K562 (cell line): ENCODE measurements around the gene PYROXD2. TPM values are rescaled to one million over a fixed set of nuclear protein-coding genes. Genes with fewer than 3 reads are reported as not detected.

Experiments
- ATAC-seq: fragments of 200-7000 bp; cut with Tn5 transposase; 3 replicates; pipeline ENCODE4 v1.9.1; 2020; ENCODE audit warnings: moderate library complexity
- BruUV-seq: library from RNA; stranded (reverse); fragments of 400-500 nt; replicated peaks from 2 replicates; lab custom pipeline; 2021; lab: Mats Ljungman, UMichigan
- CTCF ChIA-PET: fragments of 300-600 bp; formaldehyde crosslinking; extraction: SDS; loops from one replicate; lab custom pipeline; 2021; ENCODE audit warnings: low intra/inter-chr PET ratio; lab: Yijun Ruan, JAX
- POLR2A ChIA-PET: fragments of 300-600, 350-650 bp; sonication (Branson Sonifier 250); formaldehyde crosslinking; extraction: SDS; loops from one replicate; lab custom pipeline; 2021; ENCODE audit warnings: antibody characterized with exemption, inconsistent platforms; lab: Yijun Ruan, JAX
- DNase-seq, 4 experiments: peaks; one replicate each; pipeline versions ENCODE4 v3.0.0 to v3.0.0-alpha.2; 2011 to 2018; ENCODE audit warnings: low spot score in 3 of 4, mixed read lengths in 3 of 4; ENCODE audit errors: extremely low read depth in 1 of 4
- FAIRE-seq: peaks from 2 replicates; lab custom pipeline; 2011; peaks lifted over from hg19 to GRCh38; lab: Jason Lieb, UNC
- H2AFZ ChIP-seq: 2 replicates; pipeline ENCODE4 v1.6.0; 2011; ENCODE audit warnings: low read depth, low read length, control low read depth, inconsistent platforms
- H3K27ac ChIP-seq: fragments of 200-600 bp; 3 replicates; pipeline ENCODE4 v1.8.0; 2011; ENCODE audit warnings: low read depth, mild to moderate bottlenecking, control low read depth, inconsistent platforms, low read length, moderate library complexity, mixed read lengths; ENCODE audit errors: extremely low read depth
- H3K27me3 ChIP-seq, 2 experiments: fragments of 300-600 bp in 1 of 2; 2 replicates in 1 of 2; 3 replicates in 1 of 2; pipeline versions ENCODE4 v1.6.0 to v1.8.0; 2011; ENCODE audit warnings: inconsistent platforms in 2 of 2, low read length in 2 of 2, mild to moderate bottlenecking in 1 of 2, mixed read lengths in 1 of 2, moderate library complexity in 1 of 2; ENCODE audit not compliant: control insufficient read depth in 2 of 2, insufficient read depth in 2 of 2
- H3K36me3 ChIP-seq: fragments of 300-600 bp; 3 replicates; pipeline ENCODE4 v1.8.0; 2011; ENCODE audit warnings: mild to moderate bottlenecking, low read length, inconsistent platforms; ENCODE audit not compliant: control insufficient read depth, insufficient read depth
- H3K4me1 ChIP-seq, 2 experiments: fragments of 200-600 bp in 1 of 2; replicated peaks in 1 of 2; 2 replicates in 1 of 2; 3 replicates in 1 of 2; pipeline versions ENCODE4 v1.5.1 to v1.8.0; 2011; ENCODE audit warnings: inconsistent platforms in 2 of 2, low read length in 2 of 2, mild to moderate bottlenecking in 1 of 2, mixed read lengths in 1 of 2, moderate library complexity in 1 of 2; ENCODE audit not compliant: control insufficient read depth in 2 of 2, insufficient read depth in 2 of 2
- H3K4me2 ChIP-seq: 2 replicates; pipeline ENCODE4 v1.6.1; 2011; ENCODE audit warnings: low read length, control low read depth, inconsistent platforms, mixed read lengths; ENCODE audit not compliant: insufficient read depth
- H3K4me3 ChIP-seq: fragments of 200-600 bp; sonication (generic), shearing (Covaris generic); 2 replicates; pipeline ENCODE4 v1.5.1; 2016; ENCODE audit warnings: control low read depth, inconsistent platforms
- H3K79me2 ChIP-seq: fragments of 200-600 bp; 3 replicates; pipeline ENCODE4 v1.8.0; 2011; ENCODE audit warnings: low read length, inconsistent platforms; ENCODE audit not compliant: control insufficient read depth, insufficient read depth
- H3K9ac ChIP-seq, 2 experiments: 2 replicates each; pipeline versions ENCODE4 v1.6.0 to v1.6.1; 2011; ENCODE audit warnings: low read depth in 2 of 2, low read length in 2 of 2, control low read depth in 1 of 2, inconsistent platforms in 1 of 2, mild to moderate bottlenecking in 1 of 2, mixed read lengths in 1 of 2; ENCODE audit not compliant: insufficient read depth in 1 of 2
- H3K9me1 ChIP-seq: one replicate; pipeline ENCODE4 v1.6.0; 2011; ENCODE audit warnings: inconsistent platforms, mild to moderate bottlenecking, low read length, moderate library complexity; ENCODE audit not compliant: control insufficient read depth, insufficient read depth
- H3K9me3 ChIP-seq: replicated peaks from 2 replicates; pipeline ENCODE4 v1.5.1; 2011; ENCODE audit warnings: low read depth, low read length, inconsistent platforms; ENCODE audit not compliant: control insufficient read depth, insufficient read depth
- H4K20me1 ChIP-seq: replicated peaks from 2 replicates; pipeline ENCODE4 v1.6.1; 2011; ENCODE audit warnings: low read length, inconsistent platforms, mixed read lengths; ENCODE audit not compliant: control insufficient read depth, insufficient read depth
- CHD1 ChIP-seq: fragments of 200-600 bp; sonication (generic); IDR thresholded peaks from one replicate; pipeline ENCODE4 v1.6.1; 2012; ENCODE audit warnings: mild to moderate bottlenecking, moderate library complexity, low read length, inconsistent platforms
- FOXA1 ChIP-seq: fragments of 450-650 bp; IDR thresholded peaks from 2 replicates; pipeline ENCODE4 v1.6.1; 2016; ENCODE audit warnings: mild to moderate bottlenecking, borderline replicate concordance
- ID3 ChIP-seq, 2 experiments: fragments of 250-450 bp in 1 of 2; fragments of 450-650 bp in 1 of 2; sonication (Bioruptor Pico) in 1 of 2; IDR thresholded peaks; 2 replicates each; pipeline versions ENCODE4 v1.6.1 to v1.8.0; 2016 to 2021; ENCODE audit warnings: mild to moderate bottlenecking in 2 of 2, moderate library complexity in 2 of 2, missing compliant biosample characterization in 1 of 2, missing genetic modification characterization in 1 of 2
- KLF16 ChIP-seq: IDR thresholded peaks from 2 replicates; pipeline ENCODE4 v1.6.1; 2016; ENCODE audit warnings: antibody characterized with exemption
- PHF21A ChIP-seq: fragments of 450-650 bp; IDR thresholded peaks from 2 replicates; pipeline ENCODE4 v1.6.1; 2017; ENCODE audit warnings: low read depth, borderline replicate concordance
- ZNF77 ChIP-seq: fragments of 250-450 bp; sonication (Bioruptor Pico); IDR thresholded peaks from 2 replicates; pipeline ENCODE4 v1.5.0; 2020
- WGBS: fragments of 100-300 bp; shearing (Covaris generic); methylation state at CpG from one replicate; pipeline ENCODE4 v1.1.6; 2016; ENCODE audit warnings: low coverage, mixed read lengths; ENCODE audit not compliant: insufficient coverage; ENCODE audit errors: missing lambda C conversion rate; 5-methylcytosine and 5-hydroxymethylcytosine counted together
- in situ Hi-C: fragments of 300-500 bp; cut with MboI; formaldehyde crosslinking; loops from 4 replicates; pipeline ENCODE4 v1.15.0; 2018; ENCODE audit warnings: inconsistent platforms, mixed read lengths
- intact Hi-C: fragments of 100-400 bp; cut with micrococcal nuclease; formaldehyde crosslinking; loops from 2 replicates; pipeline ENCODE4 v1.14.2; 2022
- polyA plus RNA-seq, 8 experiments: library from polyadenylated mRNA; depleted of rRNA in 4 of 8; stranded (reverse) in 5 of 8; unstranded in 3 of 8; fragments of >200 nt; fragmentation: Nextera tagmentation in 2 of 8; fragmentation: Illumina TruSeq in 1 of 8; extraction: Ambion mirVana in 2 of 8; extraction: Trizol in 1 of 8; gene quantifications; 2 replicates each; pipeline versions ENCODE4 v1.2.1 to v1.2.3, GENCODE V29; 2011 to 2014; ENCODE audit warnings: inconsistent platforms in 1 of 8, missing spikeins in 1 of 8
- total RNA-seq, 7 experiments: library from RNA; depleted of rRNA in 6 of 7; stranded (reverse); fragments of >200 nt in 6 of 7; fragmentation: Illumina TruSeq in 2 of 7; extraction: Trizol in 2 of 7; gene quantifications; 2 replicates each; pipeline versions ENCODE4 v1.2.1 to v1.2.3, GENCODE V29; 2011 to 2021; ENCODE audit warnings: low replicate concordance in 1 of 7

Gene PYROXD2
- total and polyA plus RNA-seq, 9 of the 15 experiments (the other 6 are each of a cell fraction or from before 2014, with no cell fraction given), result 0.14 to 1.4 (median 0.58) TPM

- H4K20me1 ChIP-seq, result no peaks in the 10 kb centered on the region
- intact Hi-C loops, result no loop called here
- peaks cover 71% of the 10 kb centered on the region; the same call in 2 of the 3 replicates for H3K36me3 ChIP-seq
- no peaks in the 10 kb centered on the region for H3K9me3 ChIP-seq
- no peak overlapping the region for H2AFZ ChIP-seq
- H3K9me1 ChIP-seq, result no peaks in the 10 kb centered on the region
- no peak for ATAC-seq
- no peak overlapping the region for H3K27ac ChIP-seq
- no peaks in the 10 kb centered on the region for H3K27me3 ChIP-seq
- no TSS peak for BruUV-seq
- no peak overlapping the region for H3K4me3 ChIP-seq
- no peak overlapping the region for H3K4me2 ChIP-seq
- no peaks in the 10 kb centered on the region for H3K79me2 ChIP-seq
- WGBS, result 94% methylated on average over 5 of the region's 8 CpGs
- TF ChIP-seq PHF21A (no peak), CHD1 (no peak), FOXA1 (no peak), ZNF77 (no peak), KLF16 (no peak), ID3 (CRISPR knock-in tag; IDR thresholded peaks at IDR 0.05) (no peak), ID3 (tag; IDR thresholded peaks at IDR 0.05) (no peak)
- CTCF ChIA-PET, result no interaction called here
- POLR2A ChIA-PET, result no interaction called here
- FAIRE-seq, result no peak
- in situ Hi-C loops, result no loop called here
- H3K9ac ChIP-seq, result no peak overlapping the region
- no peak for DNase-seq
- peaks cover 0 to 7% of the 10 kb centered on the region in 2 experiments; a peak in 1 of 5 replicates for H3K4me1 ChIP-seq
Measured at GRCh38 chr10:98430427-98430826, 15.4 kb upstream of the PYROXD2 start.
